Measurements from ENCODE around the gene MYOM3. TPM values are rescaled to one million over a fixed set of nuclear protein-coding genes. Genes with fewer than 3 reads are reported as not detected.

The MYOM3 gene
- total and polyA plus RNA-seq, 4 donors: 0.09 to 0.55 (median 0.11) TPM

DNA sequence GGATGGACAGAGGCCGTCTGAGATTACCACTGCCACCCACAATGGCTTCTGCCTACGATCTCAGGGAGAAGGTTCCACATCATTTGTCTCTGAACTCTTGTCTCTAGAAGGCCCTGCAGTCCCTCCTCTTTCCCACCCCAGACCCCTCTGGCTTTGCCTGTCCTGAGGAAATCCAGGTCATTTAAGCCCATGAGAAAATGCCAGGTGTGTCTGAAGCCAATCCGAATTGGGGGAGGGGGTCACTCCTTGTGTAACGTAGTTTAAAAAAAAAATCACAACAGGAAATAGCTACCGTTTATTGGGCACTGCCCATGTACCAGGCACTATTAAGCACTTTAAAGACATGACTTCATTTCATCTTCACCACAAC lies 7.5 kb upstream of the MYOM3 start:
- TF ChIP-seq, protein P1, sequence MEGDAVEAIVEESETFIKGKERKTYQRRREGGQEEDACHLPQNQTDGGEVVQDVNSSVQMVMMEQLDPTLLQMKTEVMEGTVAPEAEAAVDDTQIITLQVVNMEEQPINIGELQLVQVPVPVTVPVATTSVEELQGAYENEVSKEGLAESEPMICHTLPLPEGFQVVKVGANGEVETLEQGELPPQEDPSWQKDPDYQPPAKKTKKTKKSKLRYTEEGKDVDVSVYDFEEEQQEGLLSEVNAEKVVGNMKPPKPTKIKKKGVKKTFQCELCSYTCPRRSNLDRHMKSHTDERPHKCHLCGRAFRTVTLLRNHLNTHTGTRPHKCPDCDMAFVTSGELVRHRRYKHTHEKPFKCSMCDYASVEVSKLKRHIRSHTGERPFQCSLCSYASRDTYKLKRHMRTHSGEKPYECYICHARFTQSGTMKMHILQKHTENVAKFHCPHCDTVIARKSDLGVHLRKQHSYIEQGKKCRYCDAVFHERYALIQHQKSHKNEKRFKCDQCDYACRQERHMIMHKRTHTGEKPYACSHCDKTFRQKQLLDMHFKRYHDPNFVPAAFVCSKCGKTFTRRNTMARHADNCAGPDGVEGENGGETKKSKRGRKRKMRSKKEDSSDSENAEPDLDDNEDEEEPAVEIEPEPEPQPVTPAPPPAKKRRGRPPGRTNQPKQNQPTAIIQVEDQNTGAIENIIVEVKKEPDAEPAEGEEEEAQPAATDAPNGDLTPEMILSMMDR (IDR thresholded peaks at IDR 0.05; ENCODE audit: control extremely low read depth, extremely low read depth): no peak
- no peak for ATAC-seq (ENCODE audit: insufficient read depth, low FRiP score)
- H3K27me3 ChIP-seq (ENCODE audit: control insufficient read depth in 3 of 3, insufficient read depth in 3 of 3, low read length in 2 of 3): peaks cover 0 to 2% (median 0%) of the 10 kb centered on the region in 3 donors
- peaks cover 0 to 6% (median 0%) of the 10 kb centered on the region in 5 donors for H3K4me1 ChIP-seq (ENCODE audit: control insufficient read depth in 5 of 5, insufficient read depth in 5 of 5, low read length in 5 of 5)
- 59 to 75% methylated on average over 5 of the region's 5 CpGs for WGBS, 2 donors
- no peak for DNase-seq
- H3K9ac ChIP-seq (ENCODE audit: insufficient read depth in 1 of 2, low read length in 2 of 2): no peak overlapping the region
- H3K9me3 ChIP-seq (ENCODE audit: control insufficient read depth in 4 of 4, insufficient read depth in 3 of 4, low read length in 3 of 4): no peaks in the 10 kb centered on the region
- H3K36me3 ChIP-seq (ENCODE audit: control insufficient read depth in 4 of 4, insufficient read depth in 4 of 4, low read length in 4 of 4): no peaks in the 10 kb centered on the region
- H3K4me3 ChIP-seq: no peak overlapping the region
- no peak overlapping the region for H3K27ac ChIP-seq (ENCODE audit: low read depth in 1 of 2, low read length in 1 of 2)

DNA sequence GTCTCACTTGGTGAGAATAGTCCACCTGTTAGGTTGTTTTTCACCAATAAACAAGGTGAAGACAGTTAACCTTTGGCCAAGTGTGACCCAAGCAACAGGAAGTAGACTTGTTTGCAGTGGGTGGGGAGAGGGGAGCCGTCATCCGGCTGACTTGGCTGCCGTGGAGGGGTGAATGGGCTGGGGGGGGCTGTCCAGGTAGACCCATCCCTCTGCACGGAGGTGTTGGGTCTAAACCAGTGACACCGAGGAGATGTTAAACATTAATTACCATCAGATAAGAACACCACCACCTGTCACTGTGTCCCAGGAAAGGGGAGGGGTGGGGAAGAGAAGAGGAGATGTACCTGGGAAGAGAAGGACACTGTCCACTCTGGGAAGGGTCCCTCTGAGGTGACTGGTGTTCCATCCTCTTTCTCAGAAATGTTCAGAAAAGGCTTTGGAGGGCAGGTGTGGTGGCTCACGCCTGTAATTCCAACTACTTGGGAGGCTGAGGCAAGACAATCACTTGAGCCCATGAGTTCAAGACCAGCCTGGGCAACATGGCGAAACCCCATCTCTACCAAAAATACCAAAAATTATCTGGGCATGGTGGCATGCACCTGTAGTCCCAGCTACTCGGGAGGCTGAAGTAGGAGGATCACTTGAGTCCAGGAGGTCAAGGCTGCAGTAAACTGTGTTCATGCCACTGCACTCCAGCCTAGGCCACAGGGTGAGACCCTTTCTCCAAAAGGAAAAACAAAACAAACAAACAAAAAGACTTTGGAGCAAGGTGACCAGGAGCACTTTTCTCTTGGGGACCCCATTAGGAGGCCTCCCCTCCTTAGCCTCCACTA lies 6.7 kb upstream of the MYOM3 start:
- TF ChIP-seq, protein P1 (IDR thresholded peaks at IDR 0.05; ENCODE audit: control extremely low read depth, extremely low read depth): no peak
- no peak overlapping the region for H3K27ac ChIP-seq (ENCODE audit: low read depth in 1 of 2, low read length in 1 of 2)
- H3K9ac ChIP-seq (ENCODE audit: insufficient read depth in 1 of 2, low read length in 2 of 2): no peak overlapping the region
- H3K9me3 ChIP-seq (ENCODE audit: control insufficient read depth in 4 of 4, insufficient read depth in 3 of 4, low read length in 3 of 4): no peaks in the 10 kb centered on the region
- peaks cover 0 to 2% (median 0%) of the 10 kb centered on the region in 3 donors for H3K27me3 ChIP-seq (ENCODE audit: control insufficient read depth in 3 of 3, insufficient read depth in 3 of 3, low read length in 2 of 3)
- DNase-seq (no peak), ATAC-seq (ENCODE audit: insufficient read depth, low FRiP score) (no peak)
- peaks cover 0 to 6% (median 0%) of the 10 kb centered on the region in 5 donors for H3K4me1 ChIP-seq (ENCODE audit: control insufficient read depth in 5 of 5, insufficient read depth in 5 of 5, low read length in 5 of 5)
- H3K36me3 ChIP-seq (ENCODE audit: control insufficient read depth in 4 of 4, insufficient read depth in 4 of 4, low read length in 4 of 4): no peaks in the 10 kb centered on the region
- WGBS, 2 donors: 65 to 80% methylated on average over 8 of the region's 8 CpGs
- H3K4me3 ChIP-seq: no peak overlapping the region

DNA sequence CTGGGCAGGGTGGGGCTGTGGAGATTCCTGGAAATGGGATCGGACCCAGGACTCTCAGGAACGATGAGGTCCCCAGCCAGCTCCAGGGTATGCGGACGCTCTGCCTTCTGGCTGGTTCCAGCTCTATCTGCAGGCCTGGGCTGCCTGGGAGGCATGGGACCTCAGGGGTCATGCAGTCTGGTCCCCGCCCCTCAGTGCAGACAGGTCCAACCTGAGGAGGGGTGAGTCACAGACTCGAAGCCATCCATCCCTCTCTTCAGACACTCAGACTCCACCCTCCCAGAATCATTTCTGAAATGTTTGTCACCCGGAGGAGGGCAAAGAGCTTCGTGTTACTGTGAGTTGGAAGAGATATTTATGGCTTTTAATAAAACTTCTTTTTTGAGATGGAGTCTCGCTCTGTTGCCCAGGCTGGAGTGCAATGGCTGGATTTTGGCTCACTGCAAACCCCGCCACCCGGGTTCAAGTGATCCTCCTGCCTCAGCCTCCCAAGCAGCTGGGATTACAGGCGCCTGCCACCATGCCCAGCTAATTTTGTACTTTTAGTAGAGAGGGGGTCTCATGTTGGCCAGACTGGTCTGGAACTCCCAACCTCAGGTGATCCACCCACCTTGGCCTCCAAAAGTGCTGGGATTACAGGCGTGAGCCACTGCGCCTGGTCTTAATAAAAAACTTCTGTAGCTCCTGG lies 5.9 kb upstream of the MYOM3 start:
- Histone ChIP-seq H3K36me3 (ENCODE audit: control insufficient read depth in 4 of 4, insufficient read depth in 4 of 4, low read length in 4 of 4) (no peaks in the 10 kb centered on the region), H3K27me3 (ENCODE audit: control insufficient read depth in 3 of 3, insufficient read depth in 3 of 3, low read length in 2 of 3) (peaks cover 0 to 2% (median 0%) of the 10 kb centered on the region in 3 donors), H3K9ac (ENCODE audit: insufficient read depth in 1 of 2, low read length in 2 of 2) (no peak overlapping the region), H3K4me3 (no peak overlapping the region), H3K9me3 (ENCODE audit: control insufficient read depth in 4 of 4, insufficient read depth in 3 of 4, low read length in 3 of 4) (no peaks in the 10 kb centered on the region), H3K27ac (ENCODE audit: low read depth in 1 of 2, low read length in 1 of 2) (no peak overlapping the region), H3K4me1 (ENCODE audit: control insufficient read depth in 5 of 5, insufficient read depth in 5 of 5, low read length in 5 of 5) (peaks cover 0 to 6% (median 0%) of the 10 kb centered on the region in 5 donors)
- ATAC-seq (ENCODE audit: insufficient read depth, low FRiP score): no peak
- DNase-seq: no peak
- WGBS, 2 donors: 83 to 92% methylated on average over 14 of the region's 14 CpGs
- TF ChIP-seq, protein P1 (IDR thresholded peaks at IDR 0.05; ENCODE audit: control extremely low read depth, extremely low read depth): no peak
